ENCODE measurements around the gene NKX3-2.

GRCh38 chr4:13561673-13562072, 17.4 kb upstream of the NKX3-2 start:
- TF ChIP-seq POLR2A (IDR thresholded peaks at IDR 0.05; ENCODE audit: control extremely low read depth in 1 of 2, low read depth in 2 of 2, low read length in 2 of 2) (no peak), RFX5 (IDR thresholded peaks at IDR 0.05; ENCODE audit: borderline replicate concordance, low read depth, low read length) (no peak)

Measured in H1 (cell line).